DOHH2 (cell line): ENCODE measurements around the gene LETM1.

Source experiments
- H3F3A ChIP-seq: fragments of 200-600 bp; sonication (generic), shearing (Covaris generic); 2 replicates; pipeline ENCODE4 v1.6.0; 2016; ENCODE audit warnings: antibody characterized with exemption, mild to moderate bottlenecking; ENCODE audit not compliant: control insufficient read depth, insufficient read depth
- H3K27ac ChIP-seq: fragments of 200-600 bp; sonication (generic); 2 replicates; pipeline ENCODE4 v1.5.1; 2014; ENCODE audit warnings: low read depth, mild to moderate bottlenecking, low read length, moderate library complexity
- H3K27me3 ChIP-seq: fragments of 200-600 bp; sonication (generic); 2 replicates; pipeline ENCODE4 v1.6.1; 2014; ENCODE audit warnings: mild to moderate bottlenecking, low read length, mixed read lengths; ENCODE audit not compliant: control insufficient read depth
- H3K36me3 ChIP-seq: fragments of 200-600 bp; sonication (generic); 2 replicates; pipeline ENCODE4 v1.6.1; 2014; ENCODE audit warnings: mild to moderate bottlenecking, low read length, moderate library complexity, mixed read lengths; ENCODE audit not compliant: control insufficient read depth
- H3K4me1 ChIP-seq: fragments of 200-600 bp; sonication (generic); 2 replicates; pipeline ENCODE4 v1.6.1; 2014; ENCODE audit warnings: mild to moderate bottlenecking, low read length, mixed read lengths; ENCODE audit not compliant: control insufficient read depth
- H3K4me2 ChIP-seq: fragments of 200-600 bp; sonication (generic); 2 replicates; pipeline ENCODE4 v1.6.0; 2014; ENCODE audit warnings: mild to moderate bottlenecking, low read length, moderate library complexity
- H3K4me3 ChIP-seq: fragments of 200-600 bp; sonication (generic); 2 replicates; pipeline ENCODE4 v1.5.1; 2014; ENCODE audit warnings: mild to moderate bottlenecking, low read length, mixed read lengths
- H3K79me2 ChIP-seq: fragments of 200-600 bp; sonication (generic); 2 replicates; pipeline ENCODE4 v1.6.1; 2014; ENCODE audit warnings: mild to moderate bottlenecking, low read length, mixed read lengths; ENCODE audit not compliant: control insufficient read depth
- H3K9me2 ChIP-seq: fragments of 200-600 bp; sonication (generic); replicated peaks from 2 replicates; pipeline ENCODE4 v1.6.1; 2014; ENCODE audit warnings: mild to moderate bottlenecking, low read length, mixed read lengths; ENCODE audit not compliant: control insufficient read depth
- H3K9me3 ChIP-seq: fragments of 200-600 bp; sonication (generic); 2 replicates; pipeline ENCODE4 v1.6.1; 2014; ENCODE audit warnings: antibody characterized with exemption, low read length, mixed read lengths; ENCODE audit not compliant: control insufficient read depth, insufficient read depth
- H4K20me1 ChIP-seq: fragments of 200-600 bp; sonication (generic); 2 replicates; pipeline ENCODE4 v1.6.0; 2014; ENCODE audit warnings: low read depth, mild to moderate bottlenecking, antibody characterized with exemption, low read length, moderate library complexity; ENCODE audit not compliant: control insufficient read depth, insufficient read depth
- EZH2phosphoT487 ChIP-seq: fragments of 200-600 bp; sonication (generic); IDR thresholded peaks from 2 replicates; pipeline ENCODE4 v1.6.1; 2017; ENCODE audit warnings: borderline replicate concordance, mild to moderate bottlenecking, antibody characterized with exemption, low read length, moderate library complexity, mixed read lengths
- TF ChIP-seq, protein P1 (sequence below): fragments of 200-600 bp; sonication (generic); IDR thresholded peaks from one replicate; pipeline ENCODE4 v1.5.1; 2014; ENCODE audit warnings: antibody characterized with exemption, mild to moderate bottlenecking, low read depth, low read length; ENCODE audit not compliant: poor library complexity, severe bottlenecking

Gene LETM1

DNA sequence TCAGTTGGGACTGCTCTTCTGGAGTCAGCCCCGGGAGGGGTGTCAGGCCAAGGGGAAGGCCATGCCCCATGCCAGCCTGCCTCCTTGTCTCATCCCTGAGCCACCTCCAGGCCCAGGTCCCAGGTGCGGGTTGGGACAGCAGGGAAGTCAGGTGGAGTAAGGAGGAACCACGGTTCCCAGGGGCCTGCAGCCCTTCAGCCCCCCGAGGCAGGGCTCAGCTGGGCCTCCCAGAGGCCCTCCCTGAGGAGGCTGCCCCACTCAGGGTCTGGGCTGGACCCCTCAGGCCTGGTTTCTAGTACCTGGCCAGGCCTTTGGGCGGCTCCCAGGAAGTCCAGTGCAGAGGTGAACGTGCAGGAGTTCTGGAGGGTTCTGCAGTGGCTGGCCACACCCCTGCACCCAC, 86.3 kb downstream of the LETM1 start:
- no peaks in the 10 kb centered on the region for H3F3A ChIP-seq
- H3K9me2 ChIP-seq = no peaks in the 10 kb centered on the region
- H3K4me2 ChIP-seq = no peak overlapping the region
- no peaks in the 10 kb centered on the region for H4K20me1 ChIP-seq
- H3K27ac ChIP-seq = no peak overlapping the region
- no peak overlapping the region for H3K4me3 ChIP-seq
- TF ChIP-seq, protein P1, sequence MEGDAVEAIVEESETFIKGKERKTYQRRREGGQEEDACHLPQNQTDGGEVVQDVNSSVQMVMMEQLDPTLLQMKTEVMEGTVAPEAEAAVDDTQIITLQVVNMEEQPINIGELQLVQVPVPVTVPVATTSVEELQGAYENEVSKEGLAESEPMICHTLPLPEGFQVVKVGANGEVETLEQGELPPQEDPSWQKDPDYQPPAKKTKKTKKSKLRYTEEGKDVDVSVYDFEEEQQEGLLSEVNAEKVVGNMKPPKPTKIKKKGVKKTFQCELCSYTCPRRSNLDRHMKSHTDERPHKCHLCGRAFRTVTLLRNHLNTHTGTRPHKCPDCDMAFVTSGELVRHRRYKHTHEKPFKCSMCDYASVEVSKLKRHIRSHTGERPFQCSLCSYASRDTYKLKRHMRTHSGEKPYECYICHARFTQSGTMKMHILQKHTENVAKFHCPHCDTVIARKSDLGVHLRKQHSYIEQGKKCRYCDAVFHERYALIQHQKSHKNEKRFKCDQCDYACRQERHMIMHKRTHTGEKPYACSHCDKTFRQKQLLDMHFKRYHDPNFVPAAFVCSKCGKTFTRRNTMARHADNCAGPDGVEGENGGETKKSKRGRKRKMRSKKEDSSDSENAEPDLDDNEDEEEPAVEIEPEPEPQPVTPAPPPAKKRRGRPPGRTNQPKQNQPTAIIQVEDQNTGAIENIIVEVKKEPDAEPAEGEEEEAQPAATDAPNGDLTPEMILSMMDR = no peak
- no peak for TF ChIP-seq EZH2phosphoT487
- peaks cover 23% of the 10 kb centered on the region for H3K4me1 ChIP-seq
- H3K27me3 ChIP-seq = peaks cover 28% of the 10 kb centered on the region
- no peaks in the 10 kb centered on the region for H3K79me2 ChIP-seq
- no peaks in the 10 kb centered on the region for H3K36me3 ChIP-seq
- H3K9me3 ChIP-seq = no peaks in the 10 kb centered on the region

DNA sequence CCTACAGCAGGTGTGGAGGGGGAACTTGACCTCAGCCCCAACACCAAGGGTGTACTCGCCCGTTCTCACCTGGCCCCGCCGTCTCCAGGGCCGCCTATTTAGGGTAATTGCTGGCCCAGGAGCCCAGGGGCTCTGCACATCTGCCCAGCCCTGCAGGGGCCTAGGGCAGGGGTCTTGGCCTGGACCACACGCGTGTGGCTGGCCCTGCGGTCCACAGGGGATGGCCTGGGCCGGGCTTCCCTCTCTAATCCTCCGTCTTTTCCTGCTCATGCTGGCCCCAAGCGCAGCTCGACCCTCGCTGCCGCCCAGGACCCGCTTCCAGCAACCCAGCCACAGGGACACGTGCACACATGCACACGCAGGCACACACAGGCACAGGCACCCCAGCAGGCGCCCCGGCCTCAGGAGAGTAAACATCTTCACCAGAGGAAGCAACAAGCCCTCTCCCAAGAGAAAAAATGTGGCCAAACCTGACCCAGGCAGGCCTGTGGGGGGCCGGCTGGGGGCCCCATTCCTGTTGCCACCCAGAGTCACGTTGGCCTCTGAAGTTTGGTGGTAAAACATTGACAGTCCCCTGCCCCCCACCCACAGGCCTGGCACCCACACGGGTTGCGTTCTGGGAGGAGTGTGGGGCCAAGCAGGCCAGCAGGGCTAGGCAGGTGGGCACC, 87.5 kb downstream of the LETM1 start:
- Histone ChIP-seq H3K27ac (no peak overlapping the region), H3K79me2 (no peaks in the 10 kb centered on the region), H3K4me3 (peak overlapping the region; percentile 54), H4K20me1 (no peaks in the 10 kb centered on the region), H3K36me3 (no peaks in the 10 kb centered on the region), H3F3A (no peaks in the 10 kb centered on the region), H3K9me3 (no peaks in the 10 kb centered on the region), H3K9me2 (no peaks in the 10 kb centered on the region), H3K27me3 (peaks cover 34% of the 10 kb centered on the region), H3K4me1 (peaks cover 23% of the 10 kb centered on the region), H3K4me2 (peak overlapping the region; percentile 64)
- no peak for TF ChIP-seq EZH2phosphoT487
- TF ChIP-seq, protein P1 = no peak

DNA sequence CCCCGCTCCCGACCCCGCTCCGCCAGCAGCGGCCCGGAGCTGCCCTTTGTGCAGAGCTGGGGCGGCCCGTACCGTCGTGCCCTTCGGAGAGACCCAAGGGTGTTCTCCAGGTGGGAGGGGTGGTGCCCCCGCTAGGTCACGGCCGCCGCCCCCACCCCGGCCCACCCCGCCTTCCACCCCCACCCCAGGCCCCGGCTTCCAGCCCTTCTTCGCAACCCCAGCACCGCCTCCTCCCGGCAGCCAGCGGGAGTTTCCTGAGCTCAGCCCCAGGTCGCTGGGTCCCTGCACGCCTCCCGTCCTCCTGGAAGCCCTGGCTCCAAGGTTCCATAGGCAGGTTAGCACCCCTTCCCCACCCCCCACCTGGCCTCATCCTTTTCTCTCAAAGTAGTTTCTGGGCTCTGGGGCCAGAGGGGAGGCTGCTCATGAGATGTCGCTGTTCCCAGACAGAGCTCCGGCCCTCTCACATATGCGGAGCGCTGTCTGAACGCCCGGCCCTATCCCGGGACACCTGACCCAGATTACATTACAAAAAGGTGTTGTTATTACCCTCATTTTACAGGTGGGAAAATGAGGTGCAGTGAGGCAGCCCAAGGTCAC, 88.1 kb downstream of the LETM1 start:
- H3K27ac ChIP-seq = no peak overlapping the region
- H3K27me3 ChIP-seq = peaks cover 37% of the 10 kb centered on the region
- H3K79me2 ChIP-seq = no peaks in the 10 kb centered on the region
- peak overlapping the region; percentile 64 for H3K4me2 ChIP-seq
- no peaks in the 10 kb centered on the region for H3K36me3 ChIP-seq
- H3K9me2 ChIP-seq = no peaks in the 10 kb centered on the region
- H3F3A ChIP-seq = no peaks in the 10 kb centered on the region
- peaks cover 23% of the 10 kb centered on the region for H3K4me1 ChIP-seq
- H3K4me3 ChIP-seq = peak overlapping the region; percentile 54
- no peaks in the 10 kb centered on the region for H4K20me1 ChIP-seq
- no peaks in the 10 kb centered on the region for H3K9me3 ChIP-seq
- TF ChIP-seq EZH2phosphoT487 = no peak
- TF ChIP-seq, protein P1 = peak; percentile 40
